Mucosa of rectum (tissue), 2 donors: ENCODE results near the gene NAE1.

Experiments
- H3K27ac ChIP-seq, 2 donors: one replicate each; pipeline ENCODE4 v1.7.0; 2013; ENCODE audit warnings: inconsistent platforms in 2 of 2, low read depth in 2 of 2, low read length in 2 of 2
- H3K27me3 ChIP-seq, 2 donors: one replicate each; pipeline ENCODE4 v1.7.0; 2013; ENCODE audit warnings: low read length in 2 of 2; ENCODE audit not compliant: control insufficient read depth in 2 of 2, insufficient read depth in 2 of 2
- H3K36me3 ChIP-seq, 2 donors: one replicate each; pipeline ENCODE4 v1.7.0; 2013; ENCODE audit warnings: low read length in 2 of 2; ENCODE audit not compliant: control insufficient read depth in 2 of 2, insufficient read depth in 2 of 2
- H3K4me1 ChIP-seq, 2 donors: one replicate each; pipeline ENCODE4 v1.7.0; 2013; ENCODE audit warnings: low read length in 2 of 2, mild to moderate bottlenecking in 1 of 2; ENCODE audit not compliant: control insufficient read depth in 2 of 2, insufficient read depth in 2 of 2
- H3K4me3 ChIP-seq, 2 donors: one replicate each; pipeline ENCODE4 v1.7.0; 2013; ENCODE audit warnings: low read length in 2 of 2
- H3K9ac ChIP-seq, 2 donors: one replicate each; pipeline ENCODE4 v1.7.0; 2013; ENCODE audit warnings: low read length in 2 of 2, low read depth in 1 of 2, mild to moderate bottlenecking in 1 of 2
- H3K9me3 ChIP-seq, 2 donors: one replicate each; pipeline ENCODE4 v1.7.0; 2013; ENCODE audit warnings: low read length in 2 of 2; ENCODE audit not compliant: control insufficient read depth in 2 of 2
- donor health status: healthy.
- donor health status: Normal muscosa, but diverticular disease.

The NAE1 gene

DNA sequence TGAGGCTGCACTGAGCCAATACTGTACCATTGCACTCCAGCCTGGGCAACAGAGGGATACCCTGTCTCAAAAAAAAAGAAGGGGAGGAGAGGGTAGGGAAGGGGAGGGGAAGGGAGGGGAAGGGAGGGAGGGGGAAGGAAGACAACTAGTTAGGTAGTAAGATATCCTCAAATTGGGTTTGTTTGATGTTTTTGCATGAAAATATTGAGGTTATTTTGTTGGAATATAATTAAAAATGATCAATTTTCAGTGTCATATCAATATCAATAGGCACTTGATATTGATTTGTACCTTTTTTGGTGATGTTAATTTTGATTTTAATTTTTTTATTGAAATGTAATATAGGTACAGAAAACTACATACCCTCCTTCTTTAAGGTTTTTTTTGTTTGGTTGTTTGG, 32.9 kb upstream of the NAE1 start:
- Histone ChIP-seq H3K27me3 (no peaks in the 10 kb centered on the region), H3K9ac (no peak overlapping the region), H3K36me3 (no peaks in the 10 kb centered on the region), H3K4me3 (no peak overlapping the region), H3K4me1 (no peaks in the 10 kb centered on the region), H3K9me3 (no peaks in the 10 kb centered on the region), H3K27ac (no peak overlapping the region)

DNA sequence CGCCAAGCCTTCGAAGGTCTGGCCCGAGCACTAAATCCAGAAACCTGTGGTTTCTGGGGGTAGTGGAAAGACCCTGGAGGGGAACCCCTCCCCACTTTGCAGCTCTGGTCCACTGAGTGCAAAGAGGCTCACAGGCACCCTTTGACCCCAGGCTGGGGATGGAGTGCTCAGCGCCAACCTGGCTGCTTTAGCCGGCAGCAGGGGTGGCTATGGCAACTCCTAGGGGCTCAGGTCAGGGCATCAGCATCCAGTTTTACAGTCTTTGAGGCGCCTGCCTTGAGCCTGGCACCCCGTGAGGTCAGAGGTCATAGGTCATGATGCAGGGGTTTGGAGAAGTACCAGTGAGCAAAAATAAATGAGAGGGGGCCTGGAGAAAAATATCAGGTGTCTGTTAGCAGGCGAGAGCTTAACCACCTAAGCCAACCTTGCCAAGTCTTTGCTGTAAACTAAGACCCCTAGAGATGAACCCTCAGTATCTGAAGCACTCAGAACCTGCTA, 31.3 kb upstream of the NAE1 start:
- Histone ChIP-seq H3K27ac (no peak overlapping the region), H3K36me3 (no peaks in the 10 kb centered on the region), H3K9me3 (no peaks in the 10 kb centered on the region), H3K4me3 (no peak overlapping the region), H3K27me3 (no peaks in the 10 kb centered on the region), H3K9ac (no peak overlapping the region), H3K4me1 (no peaks in the 10 kb centered on the region)

DNA sequence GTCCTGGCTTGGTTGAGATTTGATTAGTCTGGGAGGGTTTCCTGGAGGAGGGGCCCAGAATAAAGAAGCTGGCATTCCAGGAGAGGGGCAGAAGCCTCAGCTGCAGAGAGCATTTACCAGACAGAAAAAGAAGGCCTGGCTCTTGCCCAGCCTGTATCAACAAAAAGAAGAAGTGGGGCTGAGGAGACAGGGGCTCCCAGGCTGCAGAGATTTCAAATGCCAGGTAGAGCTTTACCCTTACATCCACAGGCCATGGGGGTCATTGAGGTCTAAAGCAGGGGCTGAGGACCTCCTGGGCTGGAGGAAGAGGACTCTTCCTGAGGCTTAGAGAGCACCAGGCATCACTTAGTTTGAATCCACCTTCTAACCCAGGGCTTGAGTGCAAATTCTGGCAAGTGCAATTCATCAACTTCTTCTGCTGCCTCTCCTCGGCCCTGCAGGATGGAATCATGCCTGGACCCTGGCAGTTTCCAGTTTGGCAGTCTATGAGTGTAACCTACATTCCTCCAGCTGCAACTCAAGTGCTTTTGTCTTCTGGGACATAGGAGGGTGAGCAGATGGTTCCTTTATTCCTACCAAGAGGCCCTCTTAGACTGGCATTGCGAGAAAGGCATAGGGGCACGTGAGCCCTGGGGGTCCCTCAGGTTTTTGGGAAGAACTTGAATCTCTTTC, 28.8 kb upstream of the NAE1 start:
- Histone ChIP-seq H3K27ac (no peak overlapping the region), H3K9me3 (no peaks in the 10 kb centered on the region), H3K4me3 (no peak overlapping the region), H3K27me3 (no peaks in the 10 kb centered on the region), H3K4me1 (no peaks in the 10 kb centered on the region), H3K36me3 (no peaks in the 10 kb centered on the region), H3K9ac (no peak overlapping the region)

DNA sequence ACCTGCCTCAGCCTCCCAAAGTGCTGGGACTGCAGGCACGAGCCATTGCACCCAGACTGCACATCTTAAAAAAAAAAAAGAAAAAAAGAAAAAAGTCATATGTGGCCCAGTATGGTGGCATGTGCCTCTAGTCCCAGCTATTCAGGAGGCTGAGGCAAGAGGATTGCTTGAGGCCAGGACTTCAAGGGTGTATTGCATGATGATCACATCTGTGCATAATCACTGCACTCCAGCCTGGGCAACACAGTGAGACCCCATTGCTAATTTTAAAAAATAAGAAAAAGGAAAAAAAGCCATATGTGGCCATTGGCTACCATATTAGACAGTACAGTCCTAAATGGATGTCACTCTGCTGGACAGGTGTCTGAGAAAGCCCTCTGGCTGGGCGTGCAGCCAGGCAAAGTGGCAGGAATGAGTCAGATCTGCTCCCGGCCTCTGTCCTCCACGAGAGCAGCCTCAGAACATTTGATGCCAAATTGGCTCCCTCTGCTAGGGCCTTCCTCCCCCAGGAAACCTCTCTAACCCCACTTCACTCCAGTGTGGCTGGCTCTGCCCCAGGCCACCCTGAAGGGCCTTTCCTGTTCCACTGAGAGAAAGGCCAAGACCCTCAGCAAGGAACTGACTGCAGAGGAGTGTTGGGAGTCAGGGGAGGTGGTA, 28.1 kb upstream of the NAE1 start:
- no peaks in the 10 kb centered on the region for H3K27me3 ChIP-seq
- no peak overlapping the region for H3K9ac ChIP-seq

DNA sequence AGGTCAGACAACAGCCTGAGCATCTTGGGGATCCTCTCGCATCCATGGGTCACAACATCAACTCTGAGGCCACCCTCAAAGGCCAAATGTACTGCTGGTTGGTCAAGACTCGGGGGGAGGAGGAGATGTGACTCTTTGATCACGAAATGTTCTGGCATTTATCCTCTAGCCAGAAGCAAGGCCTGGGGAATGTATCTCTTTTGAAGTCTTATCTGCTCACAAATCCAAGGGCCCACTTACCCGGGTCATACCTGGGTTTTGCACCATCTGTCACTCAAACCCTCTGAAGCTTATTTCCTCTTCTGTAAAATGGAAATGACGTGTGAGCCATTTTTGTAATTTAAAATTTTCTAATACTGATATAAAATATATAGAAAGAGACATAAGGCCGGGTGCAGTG, 26.7 kb upstream of the NAE1 start:
- H3K27ac ChIP-seq, result no peak overlapping the region
- H3K4me1 ChIP-seq, result no peaks in the 10 kb centered on the region
- no peaks in the 10 kb centered on the region for H3K27me3 ChIP-seq
- H3K9me3 ChIP-seq, result no peaks in the 10 kb centered on the region
- no peak overlapping the region for H3K9ac ChIP-seq
- H3K36me3 ChIP-seq, result no peaks in the 10 kb centered on the region
- H3K4me3 ChIP-seq, result no peak overlapping the region

More for the DNA sequence above, 28.1 kb upstream of the NAE1 start:
- H3K36me3 ChIP-seq, result no peaks in the 10 kb centered on the region
- no peak overlapping the region for H3K4me3 ChIP-seq
- no peaks in the 10 kb centered on the region for H3K4me1 ChIP-seq
- H3K27ac ChIP-seq, result no peak overlapping the region
- no peaks in the 10 kb centered on the region for H3K9me3 ChIP-seq

DNA sequence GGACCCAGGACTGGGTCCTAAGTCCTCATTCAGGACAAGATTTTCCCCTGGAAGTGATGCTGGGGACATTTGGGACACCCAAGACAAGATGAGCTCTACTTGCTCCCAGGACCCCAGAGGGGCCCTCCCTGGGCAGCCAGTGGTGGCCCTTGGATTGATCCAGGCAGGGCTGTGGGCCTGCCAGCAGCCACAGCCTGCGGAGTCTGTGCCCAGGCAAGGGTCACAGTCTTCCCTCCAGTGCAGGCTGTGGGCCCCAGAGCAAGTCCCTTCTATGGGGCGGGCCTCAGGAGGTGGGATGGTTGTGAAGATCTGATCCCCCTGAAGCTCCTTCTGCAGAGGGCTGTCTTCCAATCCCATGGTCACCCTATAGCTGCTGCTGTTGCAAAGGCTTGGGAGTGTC, 26.0 kb upstream of the NAE1 start:
- no peak overlapping the region for H3K27ac ChIP-seq
- no peaks in the 10 kb centered on the region for H3K36me3 ChIP-seq
- no peaks in the 10 kb centered on the region for H3K9me3 ChIP-seq
- no peaks in the 10 kb centered on the region for H3K4me1 ChIP-seq
- no peaks in the 10 kb centered on the region for H3K27me3 ChIP-seq
- H3K9ac ChIP-seq, result no peak overlapping the region
- no peak overlapping the region for H3K4me3 ChIP-seq

DNA sequence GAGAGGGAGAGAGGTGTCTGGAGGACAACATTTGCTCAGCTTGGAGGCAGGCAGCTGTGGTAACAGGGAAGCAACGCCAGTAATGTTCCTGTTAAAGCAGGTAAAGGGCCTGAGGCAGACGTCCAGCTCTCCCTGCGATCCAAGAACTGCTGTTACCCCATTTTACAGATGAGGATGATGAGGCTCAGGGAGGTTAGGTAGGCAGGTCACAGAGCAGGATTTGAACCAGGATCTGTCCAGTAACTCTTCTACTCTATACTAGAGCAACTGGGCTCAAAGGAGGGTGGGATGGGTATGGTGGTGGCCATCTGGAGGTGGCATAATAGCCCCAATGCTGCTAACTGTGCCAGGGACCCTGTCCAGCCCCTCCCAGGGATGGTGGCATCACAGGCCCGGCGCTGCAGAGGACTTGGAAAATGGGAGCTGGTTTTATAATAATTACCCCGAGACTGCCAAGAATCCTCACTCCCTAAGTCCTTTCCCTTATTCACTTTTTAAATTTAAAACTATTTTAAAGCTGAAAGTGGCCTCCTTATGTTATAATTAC, 25.5 kb upstream of the NAE1 start:
- no peaks in the 10 kb centered on the region for H3K4me1 ChIP-seq
- no peak overlapping the region for H3K27ac ChIP-seq
- no peaks in the 10 kb centered on the region for H3K9me3 ChIP-seq
- H3K27me3 ChIP-seq, result no peaks in the 10 kb centered on the region
- no peaks in the 10 kb centered on the region for H3K36me3 ChIP-seq
- no peak overlapping the region for H3K9ac ChIP-seq
- no peak overlapping the region for H3K4me3 ChIP-seq

DNA sequence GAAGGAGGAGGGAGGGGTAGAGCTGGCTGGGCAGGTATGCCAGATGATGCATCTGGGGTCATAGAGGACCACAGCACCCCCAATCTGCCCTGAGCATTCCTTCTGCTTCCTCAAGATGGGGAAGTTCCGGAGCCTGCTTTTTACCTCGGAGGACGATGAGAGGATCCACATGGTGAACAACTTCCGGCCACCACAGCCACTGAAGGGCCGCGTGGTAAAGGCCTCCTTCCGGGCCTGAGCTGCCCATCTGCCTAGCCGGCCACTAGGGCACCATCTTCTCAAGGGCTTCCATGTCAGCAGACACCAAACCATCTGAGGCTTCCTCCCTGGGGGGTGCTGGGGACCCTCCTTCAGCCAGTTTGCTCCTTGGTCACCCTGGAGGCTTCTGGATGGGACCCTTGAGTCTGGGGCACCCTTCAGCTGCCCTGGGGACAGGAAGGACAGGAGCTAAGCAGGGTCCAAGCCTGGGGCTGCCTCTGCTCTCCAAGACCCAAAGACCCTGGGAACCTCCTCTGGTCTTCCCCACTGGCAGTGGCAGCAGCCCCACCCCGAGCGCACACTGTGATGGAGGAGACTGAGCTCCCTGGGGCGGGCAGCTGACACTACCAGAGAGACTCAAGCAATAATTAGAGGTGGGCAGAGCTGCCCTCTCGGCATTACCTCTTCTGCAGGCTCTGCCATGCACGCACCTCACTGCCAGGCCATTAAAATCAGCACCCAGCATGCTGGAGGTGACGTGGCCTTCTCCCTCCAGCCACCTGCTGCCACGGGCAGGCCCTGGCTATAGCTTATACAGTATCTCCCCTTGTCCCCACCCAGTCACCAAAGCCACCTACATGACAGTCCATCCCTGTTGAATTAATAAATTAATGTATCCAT, 22.7 kb upstream of the NAE1 start:
- H3K36me3 ChIP-seq, result no peaks in the 10 kb centered on the region
- no peak overlapping the region for H3K9ac ChIP-seq
- H3K4me3 ChIP-seq, result no peak overlapping the region
- no peaks in the 10 kb centered on the region for H3K27me3 ChIP-seq
- H3K27ac ChIP-seq, result no peak overlapping the region
- no peaks in the 10 kb centered on the region for H3K4me1 ChIP-seq
- H3K9me3 ChIP-seq, result no peaks in the 10 kb centered on the region

DNA sequence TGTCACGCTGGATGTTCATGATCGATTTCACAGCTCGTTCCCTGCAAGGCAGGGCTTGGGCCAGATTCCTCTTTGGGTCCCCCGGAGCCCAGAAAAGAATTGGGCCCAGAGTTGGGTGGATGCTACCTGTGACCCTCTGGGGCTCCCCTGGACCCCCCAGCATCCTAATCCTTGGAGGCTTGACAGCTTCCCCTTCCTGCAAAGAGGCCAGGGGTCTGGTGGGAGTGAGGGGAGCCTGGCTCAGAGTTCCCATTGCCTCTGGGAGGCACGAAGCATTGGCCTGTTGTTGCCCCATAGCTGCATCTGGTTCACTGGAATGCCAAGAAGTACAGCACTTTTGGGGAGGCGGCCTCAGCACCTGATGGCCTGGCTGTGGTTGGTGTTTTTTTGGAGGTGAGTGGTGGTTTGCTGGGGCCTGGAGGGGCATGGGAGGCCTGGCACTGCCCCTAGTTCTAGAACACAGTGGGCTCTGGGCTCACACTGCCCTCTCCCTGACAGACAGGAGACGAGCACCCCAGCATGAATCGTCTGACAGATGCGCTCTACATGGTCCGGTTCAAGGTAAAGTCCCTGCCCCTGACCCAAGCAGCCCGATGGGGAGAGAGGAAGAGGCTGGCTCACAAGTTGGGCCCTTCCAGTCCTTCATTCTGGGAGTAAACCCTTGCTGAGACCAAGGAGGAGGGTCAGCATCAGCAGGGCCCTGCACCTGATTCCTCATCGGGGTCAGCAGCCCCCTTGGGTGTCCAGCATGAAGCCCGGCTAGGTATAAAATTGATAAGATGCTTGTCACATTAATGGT, 20.6 kb upstream of the NAE1 start:
- Histone ChIP-seq H3K27ac (no peak overlapping the region), H3K4me1 (no peaks in the 10 kb centered on the region), H3K4me3 (no peak overlapping the region), H3K27me3 (peaks cover 0 to 9% of the 10 kb centered on the region in 2 donors), H3K9ac (no peak overlapping the region), H3K36me3 (no peaks in the 10 kb centered on the region), H3K9me3 (no peaks in the 10 kb centered on the region)
